Liver (tissue), 3 donors: ENCODE measurements around the gene MED12L.

ENCODE experiments used
- ATF3 ChIP-seq: IDR thresholded peaks from 2 replicates; pipeline ENCODE4 v1.6.1; 2016; ENCODE audit warnings: antibody characterized with exemption
- EGR1 ChIP-seq, 2 donors: IDR thresholded peaks; 2 replicates each; pipeline ENCODE4 v1.6.1; 2016 to 2018; ENCODE audit warnings: antibody characterized with exemption in 2 of 2, low read depth in 2 of 2
- GABPA ChIP-seq, 2 donors: IDR thresholded peaks in 1 of 2; conservative IDR thresholded peaks in 1 of 2; 2 replicates each; pipeline ENCODE4 v1.6.1; 2016; ENCODE audit warnings: antibody characterized with exemption in 2 of 2, mild to moderate bottlenecking in 1 of 2, moderate library complexity in 1 of 2
- HNF4A ChIP-seq, 2 donors: conservative IDR thresholded peaks; 2 replicates each; pipeline ENCODE4 v1.6.1; 2016; ENCODE audit warnings: antibody characterized with exemption in 2 of 2, mild to moderate bottlenecking in 2 of 2
- JUND ChIP-seq, 2 donors: IDR thresholded peaks; 2 replicates each; pipeline ENCODE4 v1.6.1; 2016; ENCODE audit warnings: antibody characterized with exemption in 2 of 2
- MAX ChIP-seq: IDR thresholded peaks from 2 replicates; pipeline ENCODE4 v1.6.1; 2016; ENCODE audit warnings: antibody characterized with exemption
- NR2F2 ChIP-seq: IDR thresholded peaks from 2 replicates; pipeline ENCODE4 v1.6.1; 2016; ENCODE audit warnings: antibody characterized with exemption
- RAD21 ChIP-seq, 2 donors: IDR thresholded peaks; 2 replicates each; pipeline ENCODE4 v1.6.1; 2016; ENCODE audit warnings: antibody characterized with exemption in 2 of 2, mild to moderate bottlenecking in 2 of 2
- RXRA ChIP-seq, 2 donors: IDR thresholded peaks; 2 replicates each; pipeline ENCODE4 v1.6.1; 2017 to 2018; ENCODE audit warnings: antibody characterized with exemption in 2 of 2, mild to moderate bottlenecking in 1 of 2
- YY1 ChIP-seq: IDR thresholded peaks from 2 replicates; pipeline ENCODE4 v1.6.1; 2016; ENCODE audit warnings: antibody characterized with exemption, mild to moderate bottlenecking
- TF ChIP-seq, protein P1 (sequence below): fragments of 150-350 bp; IDR thresholded peaks from 2 replicates; pipeline ENCODE4 v1.5.1; 2017; ENCODE audit warnings: improper control_type of control experiment, low read depth, low read length; ENCODE audit not compliant: missing input control
- TF ChIP-seq, protein P2 (sequence below): IDR thresholded peaks from 2 replicates; pipeline ENCODE4 v1.6.1; 2016; ENCODE audit warnings: antibody characterized with exemption, mild to moderate bottlenecking
- TF ChIP-seq, protein P3 (sequence below): IDR thresholded peaks from 2 replicates; pipeline ENCODE4 v1.6.1; 2016; ENCODE audit warnings: antibody characterized with exemption
- donor health status: healthy.
- donor health status: healthy.

GRCh38 chr3:151303751-151304150 lies 218.3 kb downstream of the MED12L start:
- TF ChIP-seq JUND (IDR thresholded peaks at IDR 0.05) = no peak
- TF ChIP-seq, protein P1, sequence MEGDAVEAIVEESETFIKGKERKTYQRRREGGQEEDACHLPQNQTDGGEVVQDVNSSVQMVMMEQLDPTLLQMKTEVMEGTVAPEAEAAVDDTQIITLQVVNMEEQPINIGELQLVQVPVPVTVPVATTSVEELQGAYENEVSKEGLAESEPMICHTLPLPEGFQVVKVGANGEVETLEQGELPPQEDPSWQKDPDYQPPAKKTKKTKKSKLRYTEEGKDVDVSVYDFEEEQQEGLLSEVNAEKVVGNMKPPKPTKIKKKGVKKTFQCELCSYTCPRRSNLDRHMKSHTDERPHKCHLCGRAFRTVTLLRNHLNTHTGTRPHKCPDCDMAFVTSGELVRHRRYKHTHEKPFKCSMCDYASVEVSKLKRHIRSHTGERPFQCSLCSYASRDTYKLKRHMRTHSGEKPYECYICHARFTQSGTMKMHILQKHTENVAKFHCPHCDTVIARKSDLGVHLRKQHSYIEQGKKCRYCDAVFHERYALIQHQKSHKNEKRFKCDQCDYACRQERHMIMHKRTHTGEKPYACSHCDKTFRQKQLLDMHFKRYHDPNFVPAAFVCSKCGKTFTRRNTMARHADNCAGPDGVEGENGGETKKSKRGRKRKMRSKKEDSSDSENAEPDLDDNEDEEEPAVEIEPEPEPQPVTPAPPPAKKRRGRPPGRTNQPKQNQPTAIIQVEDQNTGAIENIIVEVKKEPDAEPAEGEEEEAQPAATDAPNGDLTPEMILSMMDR = no peak
- no peak for TF ChIP-seq GABPA (IDR thresholded peaks at IDR 0.05 in 1 of 2, conservative IDR thresholded peaks at IDR 0.05 in 1 of 2)
- TF ChIP-seq RAD21 (IDR thresholded peaks at IDR 0.05) = no peak
- no peak for TF ChIP-seq MAX
- TF ChIP-seq NR2F2 = no peak
- no peak for TF ChIP-seq HNF4A (conservative IDR thresholded peaks at IDR 0.05)
- TF ChIP-seq, protein P2, sequence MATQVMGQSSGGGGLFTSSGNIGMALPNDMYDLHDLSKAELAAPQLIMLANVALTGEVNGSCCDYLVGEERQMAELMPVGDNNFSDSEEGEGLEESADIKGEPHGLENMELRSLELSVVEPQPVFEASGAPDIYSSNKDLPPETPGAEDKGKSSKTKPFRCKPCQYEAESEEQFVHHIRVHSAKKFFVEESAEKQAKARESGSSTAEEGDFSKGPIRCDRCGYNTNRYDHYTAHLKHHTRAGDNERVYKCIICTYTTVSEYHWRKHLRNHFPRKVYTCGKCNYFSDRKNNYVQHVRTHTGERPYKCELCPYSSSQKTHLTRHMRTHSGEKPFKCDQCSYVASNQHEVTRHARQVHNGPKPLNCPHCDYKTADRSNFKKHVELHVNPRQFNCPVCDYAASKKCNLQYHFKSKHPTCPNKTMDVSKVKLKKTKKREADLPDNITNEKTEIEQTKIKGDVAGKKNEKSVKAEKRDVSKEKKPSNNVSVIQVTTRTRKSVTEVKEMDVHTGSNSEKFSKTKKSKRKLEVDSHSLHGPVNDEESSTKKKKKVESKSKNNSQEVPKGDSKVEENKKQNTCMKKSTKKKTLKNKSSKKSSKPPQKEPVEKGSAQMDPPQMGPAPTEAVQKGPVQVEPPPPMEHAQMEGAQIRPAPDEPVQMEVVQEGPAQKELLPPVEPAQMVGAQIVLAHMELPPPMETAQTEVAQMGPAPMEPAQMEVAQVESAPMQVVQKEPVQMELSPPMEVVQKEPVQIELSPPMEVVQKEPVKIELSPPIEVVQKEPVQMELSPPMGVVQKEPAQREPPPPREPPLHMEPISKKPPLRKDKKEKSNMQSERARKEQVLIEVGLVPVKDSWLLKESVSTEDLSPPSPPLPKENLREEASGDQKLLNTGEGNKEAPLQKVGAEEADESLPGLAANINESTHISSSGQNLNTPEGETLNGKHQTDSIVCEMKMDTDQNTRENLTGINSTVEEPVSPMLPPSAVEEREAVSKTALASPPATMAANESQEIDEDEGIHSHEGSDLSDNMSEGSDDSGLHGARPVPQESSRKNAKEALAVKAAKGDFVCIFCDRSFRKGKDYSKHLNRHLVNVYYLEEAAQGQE = no peak
- no peak for TF ChIP-seq YY1
- no peak for TF ChIP-seq RXRA (IDR thresholded peaks at IDR 0.05)
- TF ChIP-seq EGR1 (IDR thresholded peaks at IDR 0.05; ENCODE audit: low read depth in 2 of 2) = no peak
- no peak for TF ChIP-seq ATF3
- TF ChIP-seq, protein P3, sequence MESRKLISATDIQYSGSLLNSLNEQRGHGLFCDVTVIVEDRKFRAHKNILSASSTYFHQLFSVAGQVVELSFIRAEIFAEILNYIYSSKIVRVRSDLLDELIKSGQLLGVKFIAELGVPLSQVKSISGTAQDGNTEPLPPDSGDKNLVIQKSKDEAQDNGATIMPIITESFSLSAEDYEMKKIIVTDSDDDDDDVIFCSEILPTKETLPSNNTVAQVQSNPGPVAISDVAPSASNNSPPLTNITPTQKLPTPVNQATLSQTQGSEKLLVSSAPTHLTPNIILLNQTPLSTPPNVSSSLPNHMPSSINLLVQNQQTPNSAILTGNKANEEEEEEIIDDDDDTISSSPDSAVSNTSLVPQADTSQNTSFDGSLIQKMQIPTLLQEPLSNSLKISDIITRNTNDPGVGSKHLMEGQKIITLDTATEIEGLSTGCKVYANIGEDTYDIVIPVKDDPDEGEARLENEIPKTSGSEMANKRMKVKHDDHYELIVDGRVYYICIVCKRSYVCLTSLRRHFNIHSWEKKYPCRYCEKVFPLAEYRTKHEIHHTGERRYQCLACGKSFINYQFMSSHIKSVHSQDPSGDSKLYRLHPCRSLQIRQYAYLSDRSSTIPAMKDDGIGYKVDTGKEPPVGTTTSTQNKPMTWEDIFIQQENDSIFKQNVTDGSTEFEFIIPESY = no peak
